CD4-positive, alpha-beta T cell treated with Interleukin-17A for 1 hour (primary cell): ENCODE data around the gene APC.
"Not testable (repeated sequence)": the region's sequence is repeated elsewhere in the genome, so short reads cannot be mapped to it uniquely, and the experiment has no call there.

ENCODE experiments used
- DNase-seq: peaks from one replicate; pipeline ENCODE4 v3.0.0-alpha.2; 2020

The APC gene

GRCh38 chr5:112860929-112861637 is 123.4 kb downstream of the APC start, which contains the start of gene SRP19:
SRP19 (plus strand) TSS chr5:112861287; CDS start chr5:112861377, 90 bp downstream.
- peak; percentile 95 for DNase-seq

- DNase-seq: no peak
These were observed 123.9 kb downstream of the APC start for GRCh38 chr5:112861638-112861985.

GRCh38 chr5:112862085-112862484 is 124.4 kb downstream of the APC start:
- no peak for DNase-seq

GRCh38 chr5:112863549-112863948 is 125.9 kb downstream of the APC start:
- DNase-seq: no peak

GRCh38 chr5:112865128-112865527 is 127.4 kb downstream of the APC start:
- DNase-seq: no peak

- DNase-seq: no peak
These were observed 129.1 kb downstream of the APC start for GRCh38 chr5:112866739-112867138.

GRCh38 chr5:112867411-112867810 is 129.7 kb downstream of the APC start:
- no peak for DNase-seq

- peak; percentile 33 for DNase-seq
These were observed 132.3 kb downstream of the APC start for GRCh38 chr5:112869948-112870347.

- DNase-seq: no peak
These were observed 133.3 kb downstream of the APC start for GRCh38 chr5:112870966-112871365.

GRCh38 chr5:112876362-112876761 is 138.7 kb downstream of the APC start:
- DNase-seq: no peak

- DNase-seq: no peak
These were observed 140.4 kb downstream of the APC start for GRCh38 chr5:112878101-112878500.

GRCh38 chr5:112878760-112879159 is 141.1 kb downstream of the APC start:
- DNase-seq: peak; percentile 64

- no peak for DNase-seq
These were observed 142.7 kb downstream of the APC start for GRCh38 chr5:112880219-112880964.

- no peak for DNase-seq
These were observed 145.5 kb downstream of the APC start for GRCh38 chr5:112883192-112883591.

GRCh38 chr5:112885001-112885400 is 147.3 kb downstream of the APC start:
- no peak for DNase-seq

GRCh38 chr5:112886975-112887374 is 149.3 kb downstream of the APC start:
- DNase-seq: peak; percentile 26

- not testable (repeated sequence) for DNase-seq
These were observed 154.4 kb downstream of the APC start for GRCh38 chr5:112892066-112892465.

GRCh38 chr5:112892776-112893175 is 155.1 kb downstream of the APC start:
- DNase-seq: no peak

- DNase-seq: no peak
These were observed 158.0 kb downstream of the APC start for GRCh38 chr5:112895682-112896081.
